ENCODE measurements around the gene ZNF354C.

ZNF354C gene

GRCh38 chr5:179128976-179129375 is 68.8 kb downstream of the ZNF354C start:
- DNase-seq = no peak

- DNase-seq = no peak
Observed at GRCh38 chr5:179129607-179130071, 69.5 kb downstream of the ZNF354C start.

- no peak for DNase-seq
Observed at GRCh38 chr5:179130101-179130681, 70.0 kb downstream of the ZNF354C start.

GRCh38 chr5:179131321-179131835 is 71.2 kb downstream of the ZNF354C start:
- no peak for DNase-seq

- no peak for DNase-seq
Observed at GRCh38 chr5:179131886-179132585, 71.9 kb downstream of the ZNF354C start.

GRCh38 chr5:179132586-179133355 is 72.6 kb downstream of the ZNF354C start:
- DNase-seq = no peak
